Activated CD8-positive, alpha-beta T cell treated with anti-CD3 and anti-CD28 coated beads for 36 hours (primary cell): ENCODE data around the gene EXOC4. TPM values are rescaled to one million over a fixed set of nuclear protein-coding genes. Genes with fewer than 3 reads are reported as not detected.

Experiments
- ATAC-seq: fragments of 200-7000 bp; cut with Tn5 transposase; one replicate; pipeline ENCODE4 v1.10.0; 2021; ENCODE audit warnings: mild to moderate bottlenecking, moderate library complexity
- CTCF ChIA-PET: fragments of 350-600 bp; sonication (Branson Sonifier 250); formaldehyde crosslinking; loops from one replicate; lab custom pipeline; 2021; ENCODE audit warnings: antibody characterized with exemption; lab: Charles Lee
- POLR2A ChIA-PET: fragments of 350-600 bp; sonication (Branson Sonifier 250); formaldehyde crosslinking; loops from one replicate; lab custom pipeline; 2021; ENCODE audit warnings: antibody characterized with exemption; lab: Charles Lee
- DNase-seq: peaks from one replicate; pipeline ENCODE4 v3.0.0-alpha.2; 2020
- H3K27ac Mint-ChIP-seq: one replicate; pipeline ENCODE4 v1.8.0; 2021; ENCODE audit warnings: mild to moderate bottlenecking, mixed read lengths
- H3K27me3 Mint-ChIP-seq: one replicate; pipeline ENCODE4 v1.8.0; 2021; ENCODE audit warnings: mixed read lengths
- H3K36me3 Mint-ChIP-seq: one replicate; pipeline ENCODE4 v1.8.0; 2021; ENCODE audit warnings: low read depth, mixed read lengths
- H3K4me1 Mint-ChIP-seq: one replicate; pipeline ENCODE4 v1.8.0; 2021; ENCODE audit warnings: low read depth, mixed read lengths
- H3K4me3 Mint-ChIP-seq: one replicate; pipeline ENCODE4 v1.8.0; 2021; ENCODE audit warnings: mild to moderate bottlenecking, moderate library complexity, mixed read lengths
- H3K9me3 Mint-ChIP-seq: one replicate; pipeline ENCODE4 v1.8.0; 2021; ENCODE audit warnings: mixed read lengths
- CTCF ChIP-seq: fragments of 200-600 bp; IDR thresholded peaks from one replicate; pipeline ENCODE4 v1.8.0; 2022; ENCODE audit warnings: antibody characterized with exemption, mild to moderate bottlenecking
- intact Hi-C: fragments of 100-400 bp; cut with micrococcal nuclease; formaldehyde crosslinking; loops from one replicate; pipeline ENCODE4 v1.10.0; 2022
- total RNA-seq, 2 experiments: library from RNA; stranded (reverse); gene quantifications; one replicate each; pipeline ENCODE4 v1.2.3, GENCODE V29; 2021

The EXOC4 gene
- total RNA-seq, 2 experiments from 2014 or later = 54.1 to 61.7 TPM

DNA sequence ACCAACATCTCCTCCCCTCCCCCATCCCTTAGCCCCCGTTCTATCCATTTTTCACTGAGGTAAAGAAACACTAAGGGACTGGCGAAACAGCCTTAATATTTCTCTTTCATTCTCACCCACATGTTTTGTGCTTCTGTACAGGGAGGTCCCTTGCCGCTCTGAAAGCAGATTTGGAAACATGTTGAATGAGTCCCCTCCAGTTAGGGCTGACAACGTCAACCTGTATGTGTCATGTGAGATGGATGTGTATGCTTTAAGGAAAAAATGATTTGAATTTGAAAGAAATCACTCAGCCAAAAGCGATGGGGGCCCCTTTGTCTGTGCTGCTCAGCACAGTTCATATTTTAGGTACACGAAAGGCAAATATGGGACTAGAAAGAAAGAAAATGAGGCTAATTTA is 560.0 kb downstream of the EXOC4 start:
- no peaks in the 10 kb centered on the region for H3K9me3 Mint-ChIP-seq
- no peak for TF ChIP-seq CTCF
- H3K4me1 Mint-ChIP-seq = no peaks in the 10 kb centered on the region
- CTCF ChIA-PET = no interaction called here
- ATAC-seq (no peak), DNase-seq (no peak)
- POLR2A ChIA-PET = no interaction called here
- peaks cover 5% of the 10 kb centered on the region for H3K36me3 Mint-ChIP-seq
- H3K4me3 Mint-ChIP-seq = no peak overlapping the region
- H3K27me3 Mint-ChIP-seq = no peaks in the 10 kb centered on the region
- intact Hi-C loops = no loop called here
- no peak overlapping the region for H3K27ac Mint-ChIP-seq

DNA sequence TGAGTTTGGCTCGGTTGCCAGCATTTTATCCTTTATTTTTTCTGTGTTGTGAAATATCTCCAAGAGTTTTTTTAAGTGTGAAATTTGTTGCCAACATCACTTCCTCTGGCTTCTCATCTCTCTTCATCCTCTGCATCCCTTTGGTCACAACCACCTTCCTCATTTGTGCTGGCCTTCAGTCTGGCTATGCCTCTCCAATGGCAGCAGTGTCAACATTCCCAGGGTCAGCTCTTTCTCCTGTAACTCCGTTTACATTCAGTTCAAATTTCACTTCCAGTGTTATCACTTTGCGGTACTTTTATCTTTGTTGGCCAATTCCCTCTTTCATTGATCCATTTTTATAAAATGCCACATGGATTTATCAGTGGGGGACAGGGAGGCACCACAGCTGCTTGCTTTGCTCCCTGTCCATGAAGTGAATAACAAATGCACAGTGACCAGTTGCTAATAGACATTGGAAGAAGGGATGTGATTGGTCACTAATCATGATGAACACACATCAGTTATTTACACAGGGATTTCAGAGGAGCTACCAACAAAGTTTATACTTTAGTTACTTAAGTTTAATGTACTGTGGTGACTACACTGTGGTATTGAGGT is 562.8 kb downstream of the EXOC4 start:
- Mint-ChIP-seq H3K9me3 (no peaks in the 10 kb centered on the region), H3K27me3 (no peaks in the 10 kb centered on the region), H3K36me3 (peaks cover 13% of the 10 kb centered on the region), H3K4me3 (no peak overlapping the region), H3K4me1 (no peaks in the 10 kb centered on the region), H3K27ac (no peak overlapping the region)
- ChIA-PET CTCF (no interaction called here), POLR2A (interaction anchor here (0.8 kb wide), 1 partner anchor 11 kb away, joined by 3 read pairs; no protein-coding TSS in a partner anchor)
- ATAC-seq (no peak), DNase-seq (no peak)
- no peak for TF ChIP-seq CTCF
- intact Hi-C loops = no loop called here

GRCh38 chr7:133819695-133820094 is 566.8 kb downstream of the EXOC4 start:
- DNase-seq (no peak), ATAC-seq (no peak)
- ChIA-PET CTCF (no interaction called here), POLR2A (no interaction called here)
- Mint-ChIP-seq H3K27me3 (no peaks in the 10 kb centered on the region), H3K36me3 (peaks cover 17% of the 10 kb centered on the region), H3K4me1 (peaks cover 6% of the 10 kb centered on the region), H3K9me3 (no peaks in the 10 kb centered on the region), H3K4me3 (no peak overlapping the region), H3K27ac (no peak overlapping the region)
- intact Hi-C loops = no loop called here
- no peak for TF ChIP-seq CTCF

- no peak for ATAC-seq
- Mint-ChIP-seq H3K4me1 (peaks cover 6% of the 10 kb centered on the region), H3K4me3 (no peak overlapping the region), H3K27ac (no peak overlapping the region), H3K27me3 (no peaks in the 10 kb centered on the region), H3K36me3 (peaks cover 20% of the 10 kb centered on the region), H3K9me3 (no peaks in the 10 kb centered on the region)
- TF ChIP-seq CTCF = no peak
- ChIA-PET POLR2A (no interaction called here), CTCF (no interaction called here)
- intact Hi-C loops = no loop called here
- no peak for DNase-seq
Measured at GRCh38 chr7:133820584-133820983, 567.7 kb downstream of the EXOC4 start.

GRCh38 chr7:133821171-133821570 is 568.3 kb downstream of the EXOC4 start:
- no peak overlapping the region for H3K27ac Mint-ChIP-seq

More at GRCh38 chr7:133821171-133821570, 568.3 kb downstream of the EXOC4 start:
- Mint-ChIP-seq H3K4me1 (peaks cover 6% of the 10 kb centered on the region), H3K9me3 (no peaks in the 10 kb centered on the region), H3K36me3 (peaks cover 25% of the 10 kb centered on the region), H3K4me3 (no peak overlapping the region), H3K27me3 (no peaks in the 10 kb centered on the region)
- ChIA-PET CTCF (no interaction called here), POLR2A (no interaction called here)
- intact Hi-C loops = no loop called here
- no peak for ATAC-seq
- TF ChIP-seq CTCF = no peak
- no peak for DNase-seq
